Stimulated activated naive CD8-positive, alpha-beta T cell treated with anti-CD3 and anti-CD28 coated beads, Interleukin-15, amount 100 ng/mL, for 72 hours (primary cell): ENCODE data around the gene NR2E1.
A peak's percentile ranks its signal among the peaks of the same experiment; 100 is the strongest.

Experiments used
- ATAC-seq: fragments of 150-1000 bp; cut with Tn5 transposase; 2 replicates; pipeline ENCODE4 v1.10.0; 2021; ENCODE audit warnings: mild to moderate bottlenecking, moderate library complexity
- DNase-seq, 2 donors: peaks; one replicate each; pipeline ENCODE4 v3.0.0; 2021 to 2022
- H3K27ac Mint-ChIP-seq, 2 donors: one replicate each; pipeline ENCODE4 v1.8.0; 2022; ENCODE audit warnings: mild to moderate bottlenecking in 2 of 2, mixed read lengths in 2 of 2, moderate library complexity in 2 of 2
- H3K27me3 Mint-ChIP-seq: one replicate; pipeline ENCODE4 v1.8.0; 2022; ENCODE audit warnings: mixed read lengths
- H3K4me1 Mint-ChIP-seq: one replicate; pipeline ENCODE4 v1.8.0; 2022; ENCODE audit warnings: mild to moderate bottlenecking, mixed read lengths
- H3K4me3 Mint-ChIP-seq, 2 donors: one replicate each; pipeline ENCODE4 v1.8.0; 2022; ENCODE audit warnings: mild to moderate bottlenecking in 2 of 2, mixed read lengths in 2 of 2, moderate library complexity in 1 of 2
- H3K9me3 Mint-ChIP-seq, 2 donors: one replicate each; pipeline ENCODE4 v1.8.0; 2022; ENCODE audit warnings: mixed read lengths in 2 of 2

The NR2E1 gene

DNA sequence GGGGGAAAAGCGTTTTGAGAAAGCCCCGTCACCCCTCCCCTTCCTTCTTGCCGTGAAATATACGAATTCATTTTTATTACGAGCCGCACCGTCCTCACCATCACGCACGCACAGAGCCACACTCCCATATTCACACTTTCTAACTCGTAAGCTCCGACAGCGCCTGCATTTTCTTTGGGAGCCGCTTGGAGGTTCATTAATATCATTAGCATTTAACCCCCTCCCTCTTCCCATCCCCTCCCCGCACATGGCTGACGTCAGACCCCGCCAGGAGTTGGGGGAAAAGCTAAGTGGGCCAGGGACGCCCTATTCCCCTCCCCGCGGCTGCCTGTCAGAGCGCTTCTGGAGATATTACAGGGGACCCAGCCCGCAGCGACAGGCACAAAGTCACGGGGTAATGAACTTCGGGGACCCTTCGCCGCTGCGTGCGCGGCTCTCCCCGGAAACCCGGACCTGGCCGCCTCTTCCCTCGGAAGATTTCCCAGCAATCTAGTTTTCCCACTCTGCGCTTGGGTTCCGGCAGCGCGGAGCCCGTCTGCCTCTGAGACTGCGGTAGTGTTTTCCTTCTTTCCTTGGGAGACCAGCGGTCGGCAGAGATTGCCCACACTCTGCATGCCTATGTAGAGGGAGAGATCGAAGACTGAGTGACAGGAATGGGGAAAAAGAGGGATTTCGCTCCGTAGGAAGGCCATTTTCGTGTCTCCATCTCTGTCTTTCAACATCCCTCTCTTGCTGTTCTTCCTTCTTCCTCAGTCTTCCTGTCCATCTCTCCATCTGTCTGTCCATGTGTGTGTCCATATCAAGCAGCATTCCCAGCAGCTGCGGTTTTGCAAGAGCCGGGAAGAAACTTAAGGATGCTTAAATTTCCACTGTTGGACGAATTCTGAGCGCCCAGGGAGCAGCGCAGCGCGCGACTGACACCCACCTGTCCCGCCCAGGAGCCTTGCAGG is at the start of gene NR2E1:
TSS of gene NR2E1 (plus strand) at position 309 of the 950 bp plus-strand sequence. CDS start 744 bp downstream, outside the sequence.
- Mint-ChIP-seq H3K27ac (no peak within 1 kb of the TSS), H3K27me3 (peaks cover 100% of the 10 kb centered on the region), H3K4me1 (peaks cover 77% of the 10 kb centered on the region), H3K9me3 (no peaks in the 10 kb centered on the region), H3K4me3 (peak within 1 kb of the TSS; percentile 62 to 64)
- DNase-seq = no peak
- ATAC-seq = no peak

DNA sequence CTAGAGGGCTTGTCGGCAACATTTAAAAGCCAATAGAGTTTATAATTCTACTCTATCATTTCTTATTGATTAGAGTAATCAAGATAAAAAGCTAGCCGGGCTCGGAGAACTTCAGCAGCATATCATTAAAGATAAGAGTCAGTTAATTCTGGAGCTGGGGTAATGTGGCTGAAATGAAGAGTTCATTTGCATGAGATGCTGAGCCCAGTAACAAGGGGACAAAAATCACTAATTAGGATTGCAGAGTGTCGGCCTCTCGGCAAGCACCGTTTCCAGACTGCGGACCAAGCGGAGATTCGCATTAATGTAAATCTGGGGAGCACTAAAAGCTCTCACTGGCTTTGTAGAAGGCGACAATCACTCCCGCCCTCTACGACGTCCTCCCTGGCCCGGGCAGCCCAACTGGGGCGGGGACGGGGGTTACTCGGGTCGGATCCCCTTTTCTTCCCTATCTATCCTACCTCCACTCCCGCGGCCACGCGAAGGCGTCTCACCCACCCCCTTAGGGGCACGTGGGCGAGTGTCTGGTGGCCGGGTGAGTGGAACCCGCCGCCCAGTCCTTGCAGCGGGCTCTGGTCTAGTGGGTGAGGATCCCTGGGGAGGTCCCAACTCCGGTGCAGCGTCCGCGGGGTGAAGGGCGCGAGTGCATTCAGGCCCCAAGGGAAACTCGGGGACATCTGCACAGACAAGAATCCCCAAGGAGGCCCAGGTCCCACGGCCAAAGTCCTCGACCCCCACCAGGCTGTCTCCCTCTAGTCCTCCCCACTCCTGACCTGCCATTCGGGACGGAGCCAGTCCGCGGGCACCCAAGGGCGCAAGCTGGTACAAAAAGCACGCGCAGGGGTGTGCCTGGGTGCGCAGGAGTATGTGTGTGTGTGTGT is 49.0 kb upstream of the NR2E1 start:
- Mint-ChIP-seq H3K4me1 (peaks cover 68% of the 10 kb centered on the region), H3K27ac (peak overlapping the region in 1 of 2 donors; percentile 81), H3K4me3 (peak overlapping the region; percentile 79 to 95), H3K9me3 (no peaks in the 10 kb centered on the region), H3K27me3 (peaks cover 95% of the 10 kb centered on the region)
- peak in 1 of 2 donors; percentile 17 for DNase-seq
- ATAC-seq = no peak

DNA sequence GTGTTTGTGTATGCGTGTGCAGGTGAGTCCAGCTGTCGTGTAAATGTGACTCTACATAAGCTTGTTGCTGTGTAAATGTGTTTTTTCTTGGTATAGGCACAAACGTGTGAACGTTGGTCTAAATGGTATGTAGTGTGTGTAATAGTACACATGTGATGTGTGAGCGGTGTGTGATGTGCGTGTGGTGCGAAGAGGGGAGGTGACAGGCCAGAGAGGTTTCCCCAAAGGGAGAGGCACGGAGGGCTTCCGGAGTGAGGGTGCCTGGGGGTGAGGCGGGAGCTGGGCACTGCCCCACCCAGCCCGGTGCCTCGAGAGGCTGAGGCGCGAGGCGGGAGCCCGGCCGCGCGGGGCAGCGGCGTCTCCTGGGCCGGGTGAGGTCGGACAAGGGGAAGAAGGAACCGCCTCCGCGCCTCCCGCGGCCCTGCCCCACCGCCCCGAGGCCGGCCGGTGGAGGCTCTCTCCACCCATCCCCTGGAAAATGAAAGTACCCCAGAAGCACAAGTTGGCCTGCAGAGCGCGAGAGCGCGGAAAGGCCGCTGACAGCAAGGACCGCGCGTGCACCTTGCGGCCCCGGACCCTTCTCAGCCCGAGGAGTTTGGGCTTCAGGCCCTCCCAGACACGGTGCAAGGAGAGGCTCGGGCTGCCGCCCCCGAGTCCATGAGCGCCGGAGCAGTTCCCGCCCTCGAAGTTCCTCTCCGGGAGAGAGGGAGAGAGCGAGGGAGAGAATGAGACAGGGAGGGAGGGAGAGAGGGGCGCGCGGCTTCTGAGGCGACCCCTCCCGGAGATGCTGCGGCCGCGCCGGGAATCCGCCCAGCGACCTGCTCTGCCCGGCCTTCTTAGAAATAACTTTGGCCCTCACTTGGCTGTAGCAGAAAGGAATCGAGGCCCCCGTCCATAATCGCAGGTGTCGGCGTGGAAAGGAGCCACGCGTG is 48.1 kb upstream of the NR2E1 start:
- DNase-seq (peak; percentile 41 to 44), ATAC-seq (peak; percentile 62)
- H3K9me3 Mint-ChIP-seq = no peaks in the 10 kb centered on the region
- H3K4me3 Mint-ChIP-seq = peak overlapping the region; percentile 79 to 95
- H3K27ac Mint-ChIP-seq = peak overlapping the region in 1 of 2 donors; percentile 81
- peaks cover 69% of the 10 kb centered on the region for H3K4me1 Mint-ChIP-seq
- peaks cover 95% of the 10 kb centered on the region for H3K27me3 Mint-ChIP-seq

DNA sequence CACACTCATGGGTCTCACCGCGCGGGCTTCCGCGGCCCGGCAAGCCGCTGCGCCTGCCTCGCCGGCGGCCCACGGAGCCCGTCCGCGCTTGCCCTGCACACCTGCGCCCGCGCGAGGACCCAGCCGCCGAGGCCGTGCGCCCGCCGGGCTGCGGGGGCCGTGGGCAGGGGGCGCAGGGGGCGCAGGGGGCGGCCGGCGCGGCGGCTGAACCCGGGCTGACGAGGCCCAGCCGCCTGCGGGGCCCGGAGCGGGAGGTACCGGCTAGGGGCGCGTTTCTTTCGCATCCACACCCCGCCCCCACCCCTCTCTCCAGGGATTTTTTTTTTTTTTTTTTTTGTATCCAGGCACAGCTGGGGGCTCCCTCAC is 47.5 kb upstream of the NR2E1 start:
- no peak for ATAC-seq
- Mint-ChIP-seq H3K27ac (no peak overlapping the region), H3K4me1 (peaks cover 69% of the 10 kb centered on the region)

DNA sequence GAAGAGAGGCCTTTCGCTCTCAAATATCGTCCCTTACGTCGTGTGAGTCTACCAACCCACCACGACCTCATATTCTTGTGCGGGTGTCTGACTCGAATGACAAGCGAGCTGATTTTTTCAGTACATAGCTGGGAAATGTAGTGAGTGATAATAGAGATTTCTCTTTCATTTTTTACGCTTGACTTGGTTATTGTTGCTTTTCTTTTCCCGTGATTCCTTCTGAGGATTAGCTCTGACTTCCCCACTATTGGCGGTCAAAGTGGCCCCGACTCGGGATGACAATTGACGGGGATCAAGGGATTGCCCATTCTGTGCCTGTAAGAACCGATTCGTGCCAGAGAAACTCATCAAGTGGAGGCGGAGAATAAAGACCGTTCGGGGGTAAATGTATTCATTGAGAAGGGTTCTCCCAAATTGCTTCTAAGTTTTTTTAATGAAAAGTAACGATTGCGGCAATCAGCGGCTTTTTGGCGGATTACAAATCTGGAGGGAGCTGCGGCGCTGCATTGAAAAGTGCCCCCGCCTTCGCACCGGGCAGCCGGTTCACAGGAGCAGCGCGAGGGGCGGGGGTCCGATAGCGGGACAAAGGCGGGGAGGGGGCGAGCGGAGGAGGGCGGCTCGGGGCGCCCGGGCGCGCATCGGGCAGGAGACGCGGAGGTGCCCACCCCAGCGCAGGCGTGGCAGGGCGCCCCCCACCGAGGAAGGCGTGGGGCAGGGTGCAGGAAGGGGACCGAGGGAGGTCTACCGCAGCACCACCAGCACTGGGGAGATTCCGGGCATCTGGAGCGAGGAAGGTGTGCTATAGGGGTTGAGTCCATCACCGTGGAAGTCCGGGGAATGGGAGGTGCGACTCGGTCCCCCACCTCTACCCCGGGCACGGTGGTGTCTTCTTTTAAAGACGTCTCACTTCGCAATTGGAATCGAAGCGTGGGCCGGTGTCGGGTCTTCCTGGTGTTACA is 46.7 kb upstream of the NR2E1 start:
- DNase-seq = peak in 1 of 2 donors; percentile 14
- peak overlapping the region; percentile 86 to 93 for H3K4me3 Mint-ChIP-seq
- peaks cover 67% of the 10 kb centered on the region for H3K4me1 Mint-ChIP-seq
- H3K27me3 Mint-ChIP-seq = peaks cover 95% of the 10 kb centered on the region
- no peak overlapping the region for H3K27ac Mint-ChIP-seq
- no peaks in the 10 kb centered on the region for H3K9me3 Mint-ChIP-seq
- ATAC-seq = no peak

More for the DNA sequence above, 47.5 kb upstream of the NR2E1 start:
- Mint-ChIP-seq H3K4me3 (peak overlapping the region; percentile 86 to 95), H3K27me3 (peaks cover 95% of the 10 kb centered on the region), H3K9me3 (no peaks in the 10 kb centered on the region)
- DNase-seq = no peak

GRCh38 chr6:108119769-108120141 is 46.1 kb upstream of the NR2E1 start:
- H3K4me1 Mint-ChIP-seq = peaks cover 61% of the 10 kb centered on the region
- H3K4me3 Mint-ChIP-seq = peak overlapping the region; percentile 86 to 93

DNA sequence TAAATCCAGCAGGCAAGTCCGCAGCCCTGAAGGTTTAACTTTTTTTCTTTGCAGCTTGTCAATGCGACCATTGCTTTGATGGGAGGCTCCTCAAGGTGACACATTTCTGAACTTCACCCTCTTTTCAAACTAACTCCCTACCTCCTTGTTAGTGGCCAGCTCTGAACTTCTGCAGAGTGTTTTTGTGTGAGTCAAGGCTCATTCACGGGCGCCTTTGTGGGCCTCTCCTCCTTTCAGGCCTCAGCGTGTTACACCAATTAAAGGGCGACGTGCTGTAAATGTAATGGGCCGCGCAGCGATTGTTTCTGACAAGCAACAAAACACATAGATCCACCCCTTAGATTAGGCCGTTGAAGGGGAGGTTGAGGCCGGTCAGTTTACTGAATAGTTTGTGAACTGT is 45.5 kb upstream of the NR2E1 start:
- H3K9me3 Mint-ChIP-seq = no peaks in the 10 kb centered on the region
- ATAC-seq (no peak), DNase-seq (no peak)
- no peak overlapping the region for H3K4me3 Mint-ChIP-seq
- H3K27ac Mint-ChIP-seq = no peak overlapping the region
- H3K4me1 Mint-ChIP-seq = peaks cover 55% of the 10 kb centered on the region
- peaks cover 95% of the 10 kb centered on the region for H3K27me3 Mint-ChIP-seq

More at GRCh38 chr6:108119769-108120141, 46.1 kb upstream of the NR2E1 start:
- ATAC-seq = no peak
- Mint-ChIP-seq H3K27me3 (peaks cover 95% of the 10 kb centered on the region), H3K27ac (no peak overlapping the region), H3K9me3 (no peaks in the 10 kb centered on the region)
- no peak for DNase-seq

DNA sequence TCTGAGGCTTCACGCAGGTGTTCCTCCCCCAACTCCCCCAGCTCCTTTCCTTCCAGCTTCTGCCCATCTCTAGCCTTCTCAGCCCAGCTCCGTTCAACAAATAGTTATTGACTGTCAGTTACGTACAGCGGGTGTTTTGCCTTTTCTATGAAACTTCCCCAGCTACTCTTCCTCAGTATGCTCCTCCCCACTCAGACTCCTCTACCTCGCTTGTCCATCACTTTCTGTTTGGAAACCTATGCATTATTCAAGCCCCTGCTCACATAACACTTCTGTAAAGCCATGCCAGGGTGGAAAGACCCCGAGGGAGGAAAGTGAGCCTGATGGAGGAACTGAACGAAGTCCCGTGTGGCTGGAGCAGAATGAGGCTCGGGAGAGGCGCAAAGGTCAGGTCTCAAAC is 44.2 kb upstream of the NR2E1 start:
- Mint-ChIP-seq H3K27me3 (peaks cover 95% of the 10 kb centered on the region), H3K9me3 (no peaks in the 10 kb centered on the region), H3K4me1 (peaks cover 42% of the 10 kb centered on the region), H3K4me3 (no peak overlapping the region), H3K27ac (no peak overlapping the region)
- no peak for ATAC-seq
- no peak for DNase-seq

DNA sequence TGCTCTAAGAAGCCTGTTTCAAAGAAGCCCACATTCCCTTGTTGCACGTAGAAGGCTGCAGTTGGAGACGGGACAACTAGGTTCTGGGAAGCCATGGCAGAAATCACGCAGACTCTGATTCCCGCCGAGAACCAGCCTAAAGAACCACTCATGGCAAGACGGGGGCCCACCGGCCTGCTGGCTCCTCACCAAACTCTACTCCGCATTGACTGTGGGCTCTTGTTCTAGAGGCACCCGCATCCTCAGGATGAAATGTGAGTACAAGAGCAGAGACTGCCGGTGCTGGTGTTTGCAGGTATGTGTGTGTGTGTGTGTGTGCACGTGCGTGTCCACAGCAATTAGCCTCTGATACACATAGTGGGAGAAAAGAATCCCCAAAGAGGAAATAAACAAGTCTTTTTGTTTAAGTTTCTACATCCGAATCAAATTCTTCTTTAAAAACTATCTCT is 42.3 kb upstream of the NR2E1 start:
- Mint-ChIP-seq H3K4me1 (peaks cover 31% of the 10 kb centered on the region), H3K9me3 (no peaks in the 10 kb centered on the region), H3K27ac (no peak overlapping the region), H3K4me3 (no peak overlapping the region), H3K27me3 (peaks cover 95% of the 10 kb centered on the region)
- no peak for ATAC-seq
- DNase-seq = no peak

DNA sequence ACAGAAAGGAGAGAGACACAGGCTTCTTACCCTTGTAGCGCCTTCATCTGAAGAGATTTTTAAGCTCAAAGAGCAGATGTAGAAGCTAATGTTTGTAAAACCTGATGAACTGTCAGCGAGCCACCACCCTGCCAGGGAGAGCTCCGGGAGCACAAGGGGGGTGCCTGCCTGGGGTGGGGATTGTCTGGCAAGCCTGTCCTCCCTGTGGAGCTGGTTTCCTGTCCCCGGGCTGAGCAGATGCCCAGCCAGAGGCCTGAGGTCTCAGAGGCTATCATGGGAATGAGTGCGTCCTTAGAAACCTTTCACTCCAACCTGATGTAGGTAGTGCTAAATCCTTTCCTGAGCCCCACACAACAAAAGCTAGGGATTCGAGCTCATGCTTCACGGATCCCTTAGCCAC is 41.9 kb upstream of the NR2E1 start:
- ATAC-seq (no peak), DNase-seq (no peak)
- Mint-ChIP-seq H3K9me3 (no peaks in the 10 kb centered on the region), H3K4me1 (peaks cover 27% of the 10 kb centered on the region), H3K27me3 (peaks cover 95% of the 10 kb centered on the region), H3K27ac (no peak overlapping the region), H3K4me3 (no peak overlapping the region)

DNA sequence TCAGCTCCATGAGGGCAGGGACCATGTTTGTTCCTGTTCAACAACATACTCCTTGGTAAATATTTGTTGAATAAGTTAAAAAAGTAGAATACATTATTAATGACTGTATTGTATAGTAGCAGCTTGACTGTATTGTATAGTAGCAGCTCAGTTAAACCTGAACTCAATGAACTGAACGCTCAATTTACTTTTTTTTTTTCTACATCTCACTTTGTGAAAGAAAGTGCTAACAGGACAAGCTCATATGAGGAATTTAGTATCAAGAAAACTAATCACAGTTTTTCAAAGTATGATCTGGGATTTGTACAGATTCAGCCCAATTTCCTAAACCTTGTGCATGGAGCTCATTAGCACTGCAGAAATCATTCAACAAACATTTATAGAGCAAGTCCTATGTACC is 38.8 kb upstream of the NR2E1 start:
- ATAC-seq (no peak), DNase-seq (no peak)
- Mint-ChIP-seq H3K9me3 (no peaks in the 10 kb centered on the region), H3K27ac (no peak overlapping the region), H3K4me3 (no peak overlapping the region), H3K27me3 (peaks cover 93% of the 10 kb centered on the region), H3K4me1 (peaks cover 9% of the 10 kb centered on the region)

- H3K9me3 Mint-ChIP-seq = no peaks in the 10 kb centered on the region
- peaks cover 93% of the 10 kb centered on the region for H3K27me3 Mint-ChIP-seq
- H3K4me1 Mint-ChIP-seq = peaks cover 9% of the 10 kb centered on the region
- ATAC-seq = no peak
- no peak for DNase-seq
- H3K4me3 Mint-ChIP-seq = no peak overlapping the region
- H3K27ac Mint-ChIP-seq = no peak overlapping the region
These were observed 38.0 kb upstream of the NR2E1 start for GRCh38 chr6:108127826-108128225.

GRCh38 chr6:108130262-108130661 is 35.6 kb upstream of the NR2E1 start:
- Mint-ChIP-seq H3K9me3 (no peaks in the 10 kb centered on the region), H3K27ac (no peak overlapping the region)
- ATAC-seq = no peak

DNA sequence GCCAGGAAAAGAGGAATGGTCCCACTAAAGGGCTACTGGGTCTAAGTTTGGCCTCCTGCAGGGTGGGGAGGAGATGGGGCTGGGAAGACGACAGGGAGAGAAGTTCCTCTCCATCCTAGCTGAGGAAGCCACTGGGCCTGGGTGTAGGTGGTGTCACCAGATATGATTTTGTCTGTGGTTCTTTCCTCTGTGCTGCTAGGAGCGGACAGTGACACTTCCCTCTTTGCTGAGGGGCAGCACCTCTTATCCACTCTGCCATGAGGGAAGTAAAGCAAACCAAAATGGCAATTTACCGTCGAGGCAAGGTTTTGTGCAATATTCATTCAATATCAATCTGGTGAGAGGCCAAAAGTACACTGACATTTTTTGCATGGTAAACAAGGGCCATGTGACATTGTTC is 33.0 kb upstream of the NR2E1 start:
- Mint-ChIP-seq H3K27me3 (peaks cover 93% of the 10 kb centered on the region), H3K27ac (no peak overlapping the region), H3K4me3 (peak overlapping the region in 1 of 2 donors; percentile 93), H3K9me3 (no peaks in the 10 kb centered on the region), H3K4me1 (peaks cover 17% of the 10 kb centered on the region)
- ATAC-seq = no peak
- DNase-seq = no peak

More at GRCh38 chr6:108130262-108130661, 35.6 kb upstream of the NR2E1 start:
- Mint-ChIP-seq H3K4me1 (peaks cover 17% of the 10 kb centered on the region), H3K27me3 (peaks cover 91% of the 10 kb centered on the region), H3K4me3 (no peak overlapping the region)
- DNase-seq = no peak
